ENCODE data around the gene ANO9. TPM values are rescaled to one million over a fixed set of nuclear protein-coding genes. Genes with fewer than 3 reads are reported as not detected.
"Not testable (repeated sequence)": the region's sequence is repeated elsewhere in the genome, so short reads cannot be mapped to it uniquely, and the experiment has no call there.

ANO9 gene
- polyA plus RNA-seq, 5 donors, result 4.5 to 9.0 (median 6.8) TPM

- DNase-seq, result peak in 1 of 2 donors; percentile 42
Measured at GRCh38 chr11:416757-417621, 24.8 kb downstream of the ANO9 start.

- no peak for DNase-seq
Measured at GRCh38 chr11:416051-416756, 25.6 kb downstream of the ANO9 start.

GRCh38 chr11:415640-416041 is 26.2 kb downstream of the ANO9 start:
- no peak for DNase-seq

GRCh38 chr11:414318-414857 is 27.4 kb downstream of the ANO9 start:
- no peak for DNase-seq

- peak in 1 of 2 donors; percentile 39 for DNase-seq
Measured at GRCh38 chr11:413120-414081, 28.4 kb downstream of the ANO9 start.

- DNase-seq, result no peak
Measured at GRCh38 chr11:412641-413119, 29.1 kb downstream of the ANO9 start.

- DNase-seq, result not testable (repeated sequence)
Measured at GRCh38 chr11:411520-411919, 30.3 kb downstream of the ANO9 start.

- not testable (repeated sequence) for DNase-seq
Measured at GRCh38 chr11:410711-411110, 31.1 kb downstream of the ANO9 start.

- DNase-seq, result no peak
Measured at GRCh38 chr11:409600-410483, 32.0 kb downstream of the ANO9 start.

- DNase-seq, result no peak
Measured at GRCh38 chr11:409008-409599, 32.7 kb downstream of the ANO9 start.

GRCh38 chr11:408154-409007 is 33.4 kb downstream of the ANO9 start:
- DNase-seq, result no peak

GRCh38 chr11:407651-408123 is 34.1 kb downstream of the ANO9 start:
- no peak for DNase-seq

GRCh38 chr11:406796-407650 is 34.8 kb downstream of the ANO9 start:
- DNase-seq, result peak in 1 of 2 donors; percentile 55

- no peak for DNase-seq
Measured at GRCh38 chr11:405954-406795, 35.6 kb downstream of the ANO9 start.

GRCh38 chr11:405323-405953 is 36.4 kb downstream of the ANO9 start:
- no peak for DNase-seq

GRCh38 chr11:404551-405264 is 37.1 kb downstream of the ANO9 start:
- no peak for DNase-seq

Data from right lung (tissue), 5 donors.